GM23338 (cell line): ENCODE results near the gene LSM14B. TPM values are rescaled to one million over a fixed set of nuclear protein-coding genes. Genes with fewer than 3 reads are reported as not detected.

Experiments
- ATAC-seq: fragments of 200-7000 bp; cut with Tn5 transposase; 3 replicates; pipeline ENCODE4 v1.9.1; 2020
- DNase-seq: peaks from one replicate; pipeline ENCODE4 v3.0.0-alpha.2; 2015; ENCODE audit warnings: low spot score
- H2AFZ ChIP-seq: fragments of 200-600 bp; sonication (generic); 2 replicates; pipeline ENCODE4 v1.8.0; 2016; ENCODE audit warnings: antibody characterized with exemption, mild to moderate bottlenecking, moderate library complexity
- H3F3A ChIP-seq: fragments of 200-600 bp; sonication (generic); replicated peaks from 2 replicates; pipeline ENCODE4 v1.8.0; 2017; ENCODE audit warnings: antibody characterized with exemption, mixed run types, low read depth
- H3K27ac ChIP-seq: fragments of 200-600 bp; sonication (generic); 2 replicates; pipeline ENCODE4 v1.6.1; 2016; ENCODE audit warnings: low read depth
- H3K27me3 ChIP-seq: fragments of 200-600 bp; sonication (generic); 2 replicates; pipeline ENCODE4 v1.8.0; 2016; ENCODE audit warnings: mild to moderate bottlenecking, mixed run types, moderate library complexity; ENCODE audit not compliant: insufficient read depth
- H3K36me3 ChIP-seq: fragments of 200-600 bp; sonication (generic); 2 replicates; pipeline ENCODE4 v1.8.0; 2016; ENCODE audit warnings: mild to moderate bottlenecking; ENCODE audit not compliant: insufficient read depth
- H3K4me1 ChIP-seq: fragments of 200-600 bp; sonication (generic); 2 replicates; pipeline ENCODE4 v1.8.0; 2016; ENCODE audit warnings: mild to moderate bottlenecking, moderate library complexity; ENCODE audit not compliant: insufficient read depth
- H3K4me2 ChIP-seq: fragments of 200-600 bp; sonication (generic); 2 replicates; pipeline ENCODE4 v1.7.1; 2017; ENCODE audit warnings: mixed run types
- H3K4me3 ChIP-seq: fragments of 200-600 bp; sonication (generic); 2 replicates; pipeline ENCODE4 v1.6.1; 2016; ENCODE audit warnings: mixed run types
- H3K79me2 ChIP-seq: fragments of 200-600 bp; sonication (generic); replicated peaks from 2 replicates; pipeline ENCODE4 v1.8.0; 2017; ENCODE audit warnings: mild to moderate bottlenecking; ENCODE audit not compliant: insufficient read depth
- H3K9me2 ChIP-seq: fragments of 200-600 bp; sonication (generic); 2 replicates; pipeline ENCODE4 v1.8.0; 2017; ENCODE audit not compliant: insufficient read depth
- H4K20me1 ChIP-seq: fragments of 200-600 bp; sonication (generic); replicated peaks from 2 replicates; pipeline ENCODE4 v1.8.0; 2017; ENCODE audit warnings: mild to moderate bottlenecking; ENCODE audit not compliant: insufficient read depth
- H3K27ac Mint-ChIP-seq: 2 replicates; pipeline ENCODE4 v1.8.0; 2020; ENCODE audit warnings: inconsistent platforms, mild to moderate bottlenecking, moderate library complexity, mixed read lengths
- H3K27me3 Mint-ChIP-seq: 3 replicates; pipeline ENCODE4 v1.8.0; 2022; ENCODE audit warnings: low read depth, mild to moderate bottlenecking, moderate library complexity, mixed read lengths, inconsistent platforms; ENCODE audit not compliant: insufficient read depth, poor library complexity
- H3K36me3 Mint-ChIP-seq: 3 replicates; pipeline ENCODE4 v1.8.0; 2021; ENCODE audit warnings: low read depth, mild to moderate bottlenecking, inconsistent platforms, moderate library complexity, mixed read lengths
- H3K4me1 Mint-ChIP-seq: 3 replicates; pipeline ENCODE4 v1.8.0; 2020; ENCODE audit warnings: mild to moderate bottlenecking, inconsistent platforms, mixed read lengths
- H3K4me3 Mint-ChIP-seq: 3 replicates; pipeline ENCODE4 v1.8.0; 2021; ENCODE audit warnings: moderate library complexity, mild to moderate bottlenecking, inconsistent platforms, mixed read lengths
- H3K9me3 Mint-ChIP-seq: 3 replicates; pipeline ENCODE4 v1.8.0; 2020; ENCODE audit warnings: moderate library complexity, mild to moderate bottlenecking, inconsistent platforms, mixed read lengths
- CREB1 ChIP-seq: fragments of 250-450 bp; sonication (Bioruptor Pico); IDR thresholded peaks from 2 replicates; pipeline ENCODE4 v1.5.0; 2020; ENCODE audit warnings: low read depth, mild to moderate bottlenecking, moderate library complexity
- EZH2 ChIP-seq: fragments of 200-600 bp; sonication (generic); IDR thresholded peaks from one replicate; pipeline ENCODE4 v1.8.0; 2017; ENCODE audit warnings: antibody characterized with exemption, mild to moderate bottlenecking, low read depth; ENCODE audit not compliant: unreplicated experiment
- EZH2phosphoT487 ChIP-seq: fragments of 200-600 bp; sonication (generic); IDR thresholded peaks from one replicate; pipeline ENCODE4 v1.8.1; 2018; ENCODE audit warnings: antibody characterized with exemption; ENCODE audit not compliant: unreplicated experiment
- NANOG ChIP-seq: IDR thresholded peaks from 2 replicates; pipeline ENCODE4 v1.6.1; 2016; ENCODE audit warnings: antibody characterized with exemption, borderline replicate concordance
- POLR2AphosphoS5 ChIP-seq: IDR thresholded peaks from 2 replicates; pipeline ENCODE4 v1.6.1; 2016; ENCODE audit warnings: antibody characterized with exemption, low read depth
- STAT1 ChIP-seq: IDR thresholded peaks from one replicate; pipeline ENCODE4 v1.6.1; 2016; ENCODE audit warnings: antibody characterized with exemption; ENCODE audit not compliant: unreplicated experiment
- polyA plus RNA-seq: library from polyadenylated mRNA; unstranded; fragments of >200 nt; fragmentation: Nextera tagmentation; extraction: Ambion mirVana; gene quantifications from 2 replicates; pipeline ENCODE4 v1.2.1, GENCODE V29; 2016
- total RNA-seq: library from RNA; depleted of rRNA; stranded (reverse); fragments of >200 nt; shearing (Covaris generic); gene quantifications from 2 replicates; pipeline ENCODE4 v1.2.3, GENCODE V29; 2014
- TF ChIP-seq, protein P1 (sequence below), 2 experiments: fragments of 200-600 bp in 1 of 2; sonication (generic) in 1 of 2; conservative IDR thresholded peaks; 2 replicates each; pipeline versions ENCODE4 v1.5.1 to v1.6.1; 2016 to 2017; ENCODE audit warnings: antibody characterized with exemption in 2 of 2, low read depth in 2 of 2, mild to moderate bottlenecking in 2 of 2, moderate library complexity in 1 of 2
- TF ChIP-seq, protein P2 (sequence below): IDR thresholded peaks from one replicate; pipeline ENCODE4 v1.6.1; 2018; ENCODE audit warnings: antibody characterized with exemption; ENCODE audit not compliant: unreplicated experiment
- TF ChIP-seq, protein P3 (sequence below): fragments of 250-450 bp; sonication (Bioruptor Pico); IDR thresholded peaks from 2 replicates; pipeline ENCODE4 v1.5.0; 2020; ENCODE audit warnings: mild to moderate bottlenecking, moderate library complexity
- TF ChIP-seq, protein P4 (sequence below): IDR thresholded peaks from 2 replicates; pipeline ENCODE4 v1.6.1; 2016; ENCODE audit warnings: antibody characterized with exemption

LSM14B gene
- total and polyA plus RNA-seq, 2 experiments from 2014 or later, result 9.6 to 55.7 TPM

DNA sequence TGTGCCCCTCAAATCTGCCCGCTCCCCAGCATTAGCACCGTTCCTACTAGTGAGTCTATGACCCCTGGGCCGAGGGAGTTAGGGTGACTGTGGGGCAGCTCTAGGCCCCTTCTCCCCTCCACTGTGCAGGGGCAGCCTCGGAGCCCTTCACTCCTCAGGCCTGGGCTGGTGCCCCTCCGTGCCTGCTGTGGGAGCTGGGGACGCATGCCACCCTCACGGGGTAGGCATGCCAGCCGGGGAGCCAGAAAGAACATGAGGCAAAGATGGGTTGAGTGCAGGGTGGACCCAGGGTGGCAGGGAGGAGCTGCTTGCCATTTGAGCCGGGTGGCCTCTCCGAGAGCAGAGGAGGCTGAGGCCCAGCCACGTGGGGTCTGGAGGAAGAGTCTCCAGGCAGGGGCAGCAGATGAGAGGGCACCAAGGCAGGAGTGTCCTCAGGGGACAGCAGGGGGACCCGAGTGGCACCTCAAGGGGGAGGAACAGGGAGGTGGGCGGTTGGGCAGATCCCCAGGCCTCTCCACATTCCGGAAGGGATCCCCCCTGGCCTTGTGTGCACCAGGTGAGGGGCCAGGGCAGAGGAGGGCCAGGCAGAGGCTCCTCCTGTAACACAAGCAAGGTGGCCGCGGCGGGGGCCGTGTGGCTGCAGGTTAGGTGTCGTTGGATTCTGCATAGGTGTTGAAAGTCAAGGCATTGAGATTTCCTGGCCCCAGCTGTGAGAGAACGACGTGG, 18.6 kb upstream of the LSM14B start:
- peaks cover 8% of the 10 kb centered on the region for H3K4me1 Mint-ChIP-seq

More for the DNA sequence above, 18.6 kb upstream of the LSM14B start:
- no peaks in the 10 kb centered on the region for H3K4me1 ChIP-seq
- Mint-ChIP-seq H3K36me3 (peaks cover 5% of the 10 kb centered on the region; the same call in 2 of the 3 replicates), H3K27ac (no peak overlapping the region), H3K9me3 (peaks cover 27% of the 10 kb centered on the region), H3K4me3 (no peak overlapping the region), H3K27me3 (peaks cover 19% of the 10 kb centered on the region)
- H2AFZ ChIP-seq, result no peak overlapping the region
- H3K27me3 ChIP-seq, result no peaks in the 10 kb centered on the region
- TF ChIP-seq, protein P1, sequence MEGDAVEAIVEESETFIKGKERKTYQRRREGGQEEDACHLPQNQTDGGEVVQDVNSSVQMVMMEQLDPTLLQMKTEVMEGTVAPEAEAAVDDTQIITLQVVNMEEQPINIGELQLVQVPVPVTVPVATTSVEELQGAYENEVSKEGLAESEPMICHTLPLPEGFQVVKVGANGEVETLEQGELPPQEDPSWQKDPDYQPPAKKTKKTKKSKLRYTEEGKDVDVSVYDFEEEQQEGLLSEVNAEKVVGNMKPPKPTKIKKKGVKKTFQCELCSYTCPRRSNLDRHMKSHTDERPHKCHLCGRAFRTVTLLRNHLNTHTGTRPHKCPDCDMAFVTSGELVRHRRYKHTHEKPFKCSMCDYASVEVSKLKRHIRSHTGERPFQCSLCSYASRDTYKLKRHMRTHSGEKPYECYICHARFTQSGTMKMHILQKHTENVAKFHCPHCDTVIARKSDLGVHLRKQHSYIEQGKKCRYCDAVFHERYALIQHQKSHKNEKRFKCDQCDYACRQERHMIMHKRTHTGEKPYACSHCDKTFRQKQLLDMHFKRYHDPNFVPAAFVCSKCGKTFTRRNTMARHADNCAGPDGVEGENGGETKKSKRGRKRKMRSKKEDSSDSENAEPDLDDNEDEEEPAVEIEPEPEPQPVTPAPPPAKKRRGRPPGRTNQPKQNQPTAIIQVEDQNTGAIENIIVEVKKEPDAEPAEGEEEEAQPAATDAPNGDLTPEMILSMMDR (conservative IDR thresholded peaks at IDR 0.05; ENCODE audit: low read depth in 2 of 2), result no peak
- no peak for TF ChIP-seq CREB1 (CRISPR knock-in tag)
- no peak for TF ChIP-seq STAT1
- TF ChIP-seq, protein P2, sequence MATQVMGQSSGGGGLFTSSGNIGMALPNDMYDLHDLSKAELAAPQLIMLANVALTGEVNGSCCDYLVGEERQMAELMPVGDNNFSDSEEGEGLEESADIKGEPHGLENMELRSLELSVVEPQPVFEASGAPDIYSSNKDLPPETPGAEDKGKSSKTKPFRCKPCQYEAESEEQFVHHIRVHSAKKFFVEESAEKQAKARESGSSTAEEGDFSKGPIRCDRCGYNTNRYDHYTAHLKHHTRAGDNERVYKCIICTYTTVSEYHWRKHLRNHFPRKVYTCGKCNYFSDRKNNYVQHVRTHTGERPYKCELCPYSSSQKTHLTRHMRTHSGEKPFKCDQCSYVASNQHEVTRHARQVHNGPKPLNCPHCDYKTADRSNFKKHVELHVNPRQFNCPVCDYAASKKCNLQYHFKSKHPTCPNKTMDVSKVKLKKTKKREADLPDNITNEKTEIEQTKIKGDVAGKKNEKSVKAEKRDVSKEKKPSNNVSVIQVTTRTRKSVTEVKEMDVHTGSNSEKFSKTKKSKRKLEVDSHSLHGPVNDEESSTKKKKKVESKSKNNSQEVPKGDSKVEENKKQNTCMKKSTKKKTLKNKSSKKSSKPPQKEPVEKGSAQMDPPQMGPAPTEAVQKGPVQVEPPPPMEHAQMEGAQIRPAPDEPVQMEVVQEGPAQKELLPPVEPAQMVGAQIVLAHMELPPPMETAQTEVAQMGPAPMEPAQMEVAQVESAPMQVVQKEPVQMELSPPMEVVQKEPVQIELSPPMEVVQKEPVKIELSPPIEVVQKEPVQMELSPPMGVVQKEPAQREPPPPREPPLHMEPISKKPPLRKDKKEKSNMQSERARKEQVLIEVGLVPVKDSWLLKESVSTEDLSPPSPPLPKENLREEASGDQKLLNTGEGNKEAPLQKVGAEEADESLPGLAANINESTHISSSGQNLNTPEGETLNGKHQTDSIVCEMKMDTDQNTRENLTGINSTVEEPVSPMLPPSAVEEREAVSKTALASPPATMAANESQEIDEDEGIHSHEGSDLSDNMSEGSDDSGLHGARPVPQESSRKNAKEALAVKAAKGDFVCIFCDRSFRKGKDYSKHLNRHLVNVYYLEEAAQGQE, result no peak
- TF ChIP-seq, protein P3, sequence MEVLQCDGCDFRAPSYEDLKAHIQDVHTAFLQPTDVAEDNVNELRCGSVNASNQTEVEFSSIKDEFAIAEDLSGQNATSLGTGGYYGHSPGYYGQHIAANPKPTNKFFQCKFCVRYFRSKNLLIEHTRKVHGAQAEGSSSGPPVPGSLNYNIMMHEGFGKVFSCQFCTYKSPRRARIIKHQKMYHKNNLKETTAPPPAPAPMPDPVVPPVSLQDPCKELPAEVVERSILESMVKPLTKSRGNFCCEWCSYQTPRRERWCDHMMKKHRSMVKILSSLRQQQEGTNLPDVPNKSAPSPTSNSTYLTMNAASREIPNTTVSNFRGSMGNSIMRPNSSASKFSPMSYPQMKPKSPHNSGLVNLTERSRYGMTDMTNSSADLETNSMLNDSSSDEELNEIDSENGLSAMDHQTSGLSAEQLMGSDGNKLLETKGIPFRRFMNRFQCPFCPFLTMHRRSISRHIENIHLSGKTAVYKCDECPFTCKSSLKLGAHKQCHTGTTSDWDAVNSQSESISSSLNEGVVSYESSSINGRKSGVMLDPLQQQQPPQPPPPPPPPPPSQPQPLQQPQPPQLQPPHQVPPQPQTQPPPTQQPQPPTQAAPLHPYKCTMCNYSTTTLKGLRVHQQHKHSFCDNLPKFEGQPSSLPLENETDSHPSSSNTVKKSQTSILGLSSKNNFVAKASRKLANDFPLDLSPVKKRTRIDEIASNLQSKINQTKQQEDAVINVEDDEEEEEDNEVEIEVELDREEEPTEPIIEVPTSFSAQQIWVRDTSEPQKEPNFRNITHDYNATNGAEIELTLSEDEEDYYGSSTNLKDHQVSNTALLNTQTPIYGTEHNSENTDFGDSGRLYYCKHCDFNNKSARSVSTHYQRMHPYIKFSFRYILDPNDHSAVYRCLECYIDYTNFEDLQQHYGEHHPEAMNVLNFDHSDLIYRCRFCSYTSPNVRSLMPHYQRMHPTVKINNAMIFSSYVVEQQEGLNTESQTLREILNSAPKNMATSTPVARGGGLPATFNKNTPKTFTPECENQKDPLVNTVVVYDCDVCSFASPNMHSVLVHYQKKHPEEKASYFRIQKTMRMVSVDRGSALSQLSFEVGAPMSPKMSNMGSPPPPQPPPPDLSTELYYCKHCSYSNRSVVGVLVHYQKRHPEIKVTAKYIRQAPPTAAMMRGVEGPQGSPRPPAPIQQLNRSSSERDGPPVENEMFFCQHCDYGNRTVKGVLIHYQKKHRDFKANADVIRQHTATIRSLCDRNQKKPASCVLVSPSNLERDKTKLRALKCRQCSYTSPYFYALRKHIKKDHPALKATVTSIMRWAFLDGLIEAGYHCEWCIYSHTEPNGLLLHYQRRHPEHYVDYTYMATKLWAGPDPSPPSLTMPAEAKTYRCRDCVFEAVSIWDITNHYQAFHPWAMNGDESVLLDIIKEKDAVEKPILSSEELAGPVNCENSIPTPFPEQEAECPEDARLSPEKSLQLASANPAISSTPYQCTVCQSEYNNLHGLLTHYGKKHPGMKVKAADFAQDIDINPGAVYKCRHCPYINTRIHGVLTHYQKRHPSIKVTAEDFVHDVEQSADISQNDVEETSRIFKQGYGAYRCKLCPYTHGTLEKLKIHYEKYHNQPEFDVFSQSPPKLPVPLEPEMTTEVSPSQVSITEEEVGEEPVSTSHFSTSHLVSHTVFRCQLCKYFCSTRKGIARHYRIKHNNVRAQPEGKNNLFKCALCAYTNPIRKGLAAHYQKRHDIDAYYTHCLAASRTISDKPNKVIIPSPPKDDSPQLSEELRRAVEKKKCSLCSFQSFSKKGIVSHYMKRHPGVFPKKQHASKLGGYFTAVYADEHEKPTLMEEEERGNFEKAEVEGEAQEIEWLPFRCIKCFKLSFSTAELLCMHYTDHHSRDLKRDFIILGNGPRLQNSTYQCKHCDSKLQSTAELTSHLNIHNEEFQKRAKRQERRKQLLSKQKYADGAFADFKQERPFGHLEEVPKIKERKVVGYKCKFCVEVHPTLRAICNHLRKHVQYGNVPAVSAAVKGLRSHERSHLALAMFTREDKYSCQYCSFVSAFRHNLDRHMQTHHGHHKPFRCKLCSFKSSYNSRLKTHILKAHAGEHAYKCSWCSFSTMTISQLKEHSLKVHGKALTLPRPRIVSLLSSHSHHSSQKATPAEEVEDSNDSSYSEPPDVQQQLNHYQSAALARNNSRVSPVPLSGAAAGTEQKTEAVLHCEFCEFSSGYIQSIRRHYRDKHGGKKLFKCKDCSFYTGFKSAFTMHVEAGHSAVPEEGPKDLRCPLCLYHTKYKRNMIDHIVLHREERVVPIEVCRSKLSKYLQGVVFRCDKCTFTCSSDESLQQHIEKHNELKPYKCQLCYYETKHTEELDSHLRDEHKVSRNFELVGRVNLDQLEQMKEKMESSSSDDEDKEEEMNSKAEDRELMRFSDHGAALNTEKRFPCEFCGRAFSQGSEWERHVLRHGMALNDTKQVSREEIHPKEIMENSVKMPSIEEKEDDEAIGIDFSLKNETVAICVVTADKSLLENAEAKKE, result no peak
- no peak for TF ChIP-seq EZH2phosphoT487
- no peak for TF ChIP-seq EZH2
- TF ChIP-seq, protein P4, sequence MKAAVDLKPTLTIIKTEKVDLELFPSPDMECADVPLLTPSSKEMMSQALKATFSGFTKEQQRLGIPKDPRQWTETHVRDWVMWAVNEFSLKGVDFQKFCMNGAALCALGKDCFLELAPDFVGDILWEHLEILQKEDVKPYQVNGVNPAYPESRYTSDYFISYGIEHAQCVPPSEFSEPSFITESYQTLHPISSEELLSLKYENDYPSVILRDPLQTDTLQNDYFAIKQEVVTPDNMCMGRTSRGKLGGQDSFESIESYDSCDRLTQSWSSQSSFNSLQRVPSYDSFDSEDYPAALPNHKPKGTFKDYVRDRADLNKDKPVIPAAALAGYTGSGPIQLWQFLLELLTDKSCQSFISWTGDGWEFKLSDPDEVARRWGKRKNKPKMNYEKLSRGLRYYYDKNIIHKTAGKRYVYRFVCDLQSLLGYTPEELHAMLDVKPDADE, result no peak
- no peak for TF ChIP-seq POLR2AphosphoS5
- no peak for TF ChIP-seq NANOG
- H3F3A ChIP-seq, result no peaks in the 10 kb centered on the region
- no peak for DNase-seq
- no peak overlapping the region for H3K27ac ChIP-seq
- H3K9me2 ChIP-seq, result no peaks in the 10 kb centered on the region
- H3K4me3 ChIP-seq, result no peak overlapping the region
- H3K4me2 ChIP-seq, result no peak overlapping the region
- ATAC-seq, result peak; percentile 19; the same call in 2 of the 3 replicates
- H3K79me2 ChIP-seq, result no peaks in the 10 kb centered on the region
- H4K20me1 ChIP-seq, result no peaks in the 10 kb centered on the region
- no peaks in the 10 kb centered on the region for H3K36me3 ChIP-seq
